ENCODE results near the gene NFKBIL1. TPM values are rescaled to one million over a fixed set of nuclear protein-coding genes. Genes with fewer than 3 reads are reported as not detected.

NFKBIL1 gene
- total and polyA plus RNA-seq, 2 of the 4 experiments (the other 2 are of a cell fraction), result 7.8 to 10.8 TPM

DNA sequence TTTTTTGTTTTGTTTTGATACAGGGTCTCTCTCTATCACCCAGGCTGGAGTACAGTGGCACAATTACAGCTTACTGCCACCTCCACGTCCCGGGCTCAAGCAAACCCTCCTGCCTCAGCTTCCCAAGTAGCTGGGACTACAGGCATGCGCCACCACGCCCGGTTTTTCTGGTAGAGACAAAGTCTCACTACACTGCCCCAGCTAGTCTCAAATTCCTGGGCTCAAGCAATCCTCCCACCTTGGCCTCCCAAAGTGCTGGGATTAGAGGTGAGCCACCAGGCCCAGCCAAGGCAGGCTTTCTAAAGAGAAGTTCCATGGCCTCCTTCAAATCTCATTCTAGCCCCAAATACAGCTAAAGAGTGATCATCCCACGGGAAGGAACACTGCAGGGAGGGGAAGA lies 13.4 kb upstream of the NFKBIL1 start:
- Histone ChIP-seq H2BK5ac (ENCODE audit: low read depth, low read length, poor library complexity, severe bottlenecking) (no peak overlapping the region), H4K8ac (ENCODE audit: low read depth in 2 of 2, low read length in 2 of 2) (no peak overlapping the region), H3K36me3 (ENCODE audit: control insufficient read depth, insufficient read depth, low read length) (peaks cover 80% of the 10 kb centered on the region), H3K4me3 (ENCODE audit: insufficient read depth, low read depth, low read length) (no peak overlapping the region), H2BK20ac (ENCODE audit: low read depth, low read length) (no peak overlapping the region), H3K4me1 (ENCODE audit: control insufficient read depth, insufficient read depth, low read length) (peaks cover 2% of the 10 kb centered on the region; the same call in 1 of the 2 replicates), H3K9me3 (ENCODE audit: control insufficient read depth, insufficient read depth, low read length) (no peaks in the 10 kb centered on the region), H3K14ac (replicated peaks; ENCODE audit: low read depth, low read length) (no peak overlapping the region), H3K23ac (ENCODE audit: low read depth, low read length) (no peak overlapping the region), H2BK120ac (ENCODE audit: low read depth, low read length) (no peak overlapping the region), H4K5ac (ENCODE audit: low read depth, low read length) (no peak overlapping the region), H3K27me3 (ENCODE audit: control insufficient read depth, insufficient read depth, low read length) (no peaks in the 10 kb centered on the region), H3K9ac (ENCODE audit: low read depth, low read length) (no peak overlapping the region), H2AK5ac (ENCODE audit: low read depth, low read length) (no peak overlapping the region), H3K56ac (ENCODE audit: extremely low read depth, insufficient read depth, low read length) (no peak overlapping the region), H3K4ac (ENCODE audit: low read depth, low read length) (no peak overlapping the region), H3K4me2 (ENCODE audit: low read depth, low read length) (no peak overlapping the region), H2AFZ (replicated peaks; ENCODE audit: low read length, poor library complexity) (no peak overlapping the region), H3K27ac (ENCODE audit: insufficient read depth, low read length) (no peak overlapping the region), H4K20me1 (ENCODE audit: insufficient read depth, low read length) (peaks cover 89% of the 10 kb centered on the region), H2AK9ac (replicated peaks; ENCODE audit: low read depth, low read length, poor library complexity) (no peak overlapping the region), H4K91ac (ENCODE audit: insufficient read depth, low read depth, low read length) (no peak overlapping the region), H3K9me1 (ENCODE audit: insufficient read depth, low read length) (0 out of 2 replicates have a peak, but pooled peaks cover 10% of the 10 kb centered on the region), H2BK15ac (ENCODE audit: low read depth, low read length) (no peak overlapping the region), H3K18ac (ENCODE audit: low read depth, low read length) (no peak overlapping the region), H3K79me1 (ENCODE audit: low read depth in 1 of 2, low read length in 2 of 2) (peaks cover 44 to 74% of the 10 kb centered on the region in 2 experiments)
- no CpG with 5 or more reads among the region's 6 CpGs for WGBS, 2 experiments (ENCODE audit: extremely low coverage in 2 of 2, insufficient read length in 1 of 2)
- POLR2A ChIA-PET (ENCODE audit: unreplicated experiment), result no interaction called here
- dilution Hi-C loops (cut with HindIII; ENCODE audit: low sequenced_read_pairs, unreplicated experiment), result no loop called here
- DNase-seq, result no peak
- intact Hi-C loops (cut with micrococcal nuclease), result no loop called here
- BruUV-seq (replicated peaks), result no TSS peak
- CTCF ChIA-PET, result no interaction called here
- in situ Hi-C loops (cut with MboI; ENCODE audit: low sequenced_read_pairs), result no loop called here
- ATAC-seq (ENCODE audit: low read depth), result no peak
- TF ChIP-seq, protein P1, sequence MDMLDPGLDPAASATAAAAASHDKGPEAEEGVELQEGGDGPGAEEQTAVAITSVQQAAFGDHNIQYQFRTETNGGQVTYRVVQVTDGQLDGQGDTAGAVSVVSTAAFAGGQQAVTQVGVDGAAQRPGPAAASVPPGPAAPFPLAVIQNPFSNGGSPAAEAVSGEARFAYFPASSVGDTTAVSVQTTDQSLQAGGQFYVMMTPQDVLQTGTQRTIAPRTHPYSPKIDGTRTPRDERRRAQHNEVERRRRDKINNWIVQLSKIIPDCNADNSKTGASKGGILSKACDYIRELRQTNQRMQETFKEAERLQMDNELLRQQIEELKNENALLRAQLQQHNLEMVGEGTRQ (IDR thresholded peaks at IDR 0.05; ENCODE audit: low read depth, low read length), result no peak
- TF ChIP-seq RAD21 (IDR thresholded peaks at IDR 0.05; ENCODE audit: low read length) (no peak), RCOR1 (IDR thresholded peaks at IDR 0.05; ENCODE audit: insufficient replicate concordance, low read length) (no peak), POLR2A (IDR thresholded peaks at IDR 0.05; ENCODE audit: low read depth, low read length) (no peak), NFE2L2 (IDR thresholded peaks at IDR 0.05; ENCODE audit: low read depth, low read length) (no peak), FOS (IDR thresholded peaks at IDR 0.05; ENCODE audit: low read depth, low read length) (no peak), CEBPB (IDR thresholded peaks at IDR 0.05; ENCODE audit: low read depth, low read length) (no peak), CHD1 (IDR thresholded peaks at IDR 0.05; ENCODE audit: low read depth, low read length) (no peak), MAZ (IDR thresholded peaks at IDR 0.05; ENCODE audit: borderline replicate concordance, low read depth, low read length) (no peak), MAFK (IDR thresholded peaks at IDR 0.05; ENCODE audit: low read depth, low read length) (no peak)

All from IMR-90 (cell line).